Effector CD4-positive, alpha-beta T cell (primary cell): ENCODE measurements around the gene NT5DC1.
"Not testable (repeated sequence)": the region's sequence is repeated elsewhere in the genome, so short reads cannot be mapped to it uniquely, and the experiment has no call there.

ENCODE experiments used
- DNase-seq: peaks from one replicate; pipeline ENCODE4 v3.0.0-alpha.2; 2020

NT5DC1 gene

GRCh38 chr6:116090251-116090650 lies 10.4 kb upstream of the NT5DC1 start:
- DNase-seq: no peak

DNA sequence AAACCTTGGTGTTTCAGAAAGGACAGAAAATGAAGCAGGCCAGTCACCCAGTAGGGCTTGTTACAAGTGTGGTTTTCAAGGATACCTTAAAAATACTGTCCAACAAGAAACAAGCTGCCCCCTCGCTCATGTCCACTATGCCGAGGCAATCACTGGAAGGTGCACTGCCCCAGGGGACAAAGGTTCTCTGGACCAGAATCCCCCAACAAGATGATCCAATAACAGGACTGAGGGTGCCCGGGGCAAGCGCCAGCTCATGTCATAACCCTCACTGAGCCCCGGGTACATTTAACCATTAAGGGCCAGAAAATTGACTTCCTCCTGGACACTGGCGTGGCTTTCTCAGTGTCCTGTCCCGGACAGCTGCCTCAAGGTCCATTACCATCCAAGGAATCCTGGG lies 6.6 kb upstream of the NT5DC1 start:
- no peak for DNase-seq

- not testable (repeated sequence) for DNase-seq
Measured at GRCh38 chr6:116096048-116096759, 4.4 kb upstream of the NT5DC1 start.

- DNase-seq: no peak
Measured at GRCh38 chr6:116096979-116097816, 3.5 kb upstream of the NT5DC1 start.

DNA sequence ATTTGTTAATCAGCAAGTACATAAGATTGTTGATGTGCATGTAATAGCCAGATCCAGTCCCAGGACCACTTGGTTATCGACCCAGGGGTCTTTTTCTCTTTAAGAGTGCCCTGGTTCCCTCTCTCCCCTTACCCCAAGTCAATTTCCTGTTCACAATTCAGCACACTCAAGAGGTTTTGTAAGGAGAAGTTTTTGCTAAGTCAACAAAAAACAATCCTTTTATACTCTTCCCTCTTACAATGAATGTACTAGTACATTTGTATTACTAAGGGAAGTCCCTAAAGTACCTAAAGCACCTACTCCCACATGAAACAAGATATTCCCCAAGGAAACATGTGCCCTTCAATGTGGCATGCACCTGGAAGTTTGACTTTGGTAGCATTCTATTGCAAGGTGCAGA lies 1.6 kb upstream of the NT5DC1 start:
- no peak for DNase-seq

GRCh38 chr6:116101302-116101718 lies 657 bp downstream of the NT5DC1 start:
- DNase-seq: no peak

- no peak for DNase-seq
Measured at GRCh38 chr6:116101790-116102189, 1.1 kb downstream of the NT5DC1 start.

- DNase-seq: no peak
Measured at GRCh38 chr6:116102873-116103272, 2.2 kb downstream of the NT5DC1 start.

GRCh38 chr6:116104636-116105035 lies 4.0 kb downstream of the NT5DC1 start:
- DNase-seq: no peak

GRCh38 chr6:116105247-116105646 lies 4.6 kb downstream of the NT5DC1 start:
- no peak for DNase-seq

DNA sequence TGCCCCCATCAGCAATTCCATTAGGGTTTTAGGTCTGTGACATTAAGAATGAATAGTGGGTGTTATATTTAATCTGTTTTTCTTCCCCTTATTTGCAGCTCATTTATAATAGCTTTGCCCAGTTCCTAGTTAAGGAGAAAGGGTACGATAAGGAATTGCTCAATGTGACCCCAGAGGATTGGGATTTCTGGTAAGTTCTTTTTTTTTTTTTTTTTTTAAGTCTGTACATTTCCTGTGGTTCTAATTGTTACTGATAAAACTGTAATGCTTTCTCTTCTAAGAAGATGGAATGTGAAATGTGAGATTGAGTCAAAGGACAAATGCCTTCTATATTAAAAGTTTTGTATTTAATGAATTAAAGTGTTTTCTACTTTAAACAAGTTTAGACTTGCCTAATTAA lies 5.5 kb downstream of the NT5DC1 start:
- no peak for DNase-seq

GRCh38 chr6:116108836-116109235 lies 8.2 kb downstream of the NT5DC1 start:
- DNase-seq: no peak

GRCh38 chr6:116111552-116112528 lies 11.2 kb downstream of the NT5DC1 start:
- DNase-seq: no peak

DNA sequence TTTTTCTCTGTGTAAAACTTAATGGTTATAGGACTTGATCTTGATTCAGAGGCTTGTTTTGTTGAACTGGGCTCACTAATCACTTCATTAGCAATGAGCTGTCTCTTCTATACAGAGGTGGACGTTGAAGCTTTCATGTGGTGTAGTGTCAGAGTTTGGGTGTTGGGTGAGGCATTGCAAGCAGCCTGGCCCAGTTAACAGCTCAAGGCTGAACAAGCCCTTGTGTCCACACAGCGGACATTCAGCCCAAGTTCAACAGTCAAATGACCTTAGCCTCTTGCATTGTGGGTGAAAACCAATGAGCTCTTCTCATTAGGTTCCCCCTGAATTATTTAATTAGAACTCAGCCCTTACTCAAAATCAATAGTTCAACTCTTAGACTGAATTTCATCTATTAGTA lies 12.7 kb downstream of the NT5DC1 start:
- DNase-seq: no peak

- DNase-seq: no peak
Measured at GRCh38 chr6:116115781-116116180, 15.1 kb downstream of the NT5DC1 start.

DNA sequence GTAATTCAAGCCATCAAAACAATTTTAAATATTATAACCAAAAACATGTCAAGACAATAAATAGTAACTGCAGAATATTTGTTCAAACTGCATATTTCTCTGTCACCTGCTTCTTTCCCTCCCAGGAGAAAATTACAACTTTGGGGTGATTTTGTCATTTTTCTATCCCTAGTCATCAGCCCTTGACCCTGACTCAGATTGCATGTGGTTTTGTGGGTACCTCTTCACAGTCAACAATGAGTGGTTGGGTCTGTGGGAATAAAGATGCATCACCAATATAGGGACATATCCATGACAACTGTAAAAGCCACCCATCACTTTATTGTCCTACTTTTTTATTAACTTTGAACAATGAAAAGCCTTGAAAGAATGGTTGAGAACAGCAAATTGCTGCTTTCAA lies 18.0 kb downstream of the NT5DC1 start:
- no peak for DNase-seq

GRCh38 chr6:116120430-116120829 lies 19.8 kb downstream of the NT5DC1 start:
- DNase-seq: no peak

DNA sequence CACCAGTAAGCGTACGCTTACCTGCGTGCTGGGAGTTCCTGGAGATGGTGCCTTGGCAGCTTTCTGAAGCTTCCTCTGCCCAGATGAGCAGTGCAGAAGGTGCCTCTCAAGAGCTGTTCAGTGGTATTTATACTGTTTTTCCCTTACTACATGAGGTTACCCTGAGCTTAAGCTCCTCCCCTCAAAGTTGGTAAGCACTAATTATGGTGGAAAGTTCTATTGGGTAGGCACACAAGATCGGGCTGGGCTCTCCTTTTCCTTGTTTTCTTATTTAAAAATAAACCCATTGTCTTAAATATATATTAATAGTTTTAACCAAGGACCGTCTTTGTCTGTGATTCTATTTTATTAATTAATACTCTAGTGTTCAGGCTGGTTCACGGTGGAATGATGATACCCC lies 25.4 kb downstream of the NT5DC1 start, which contains the start of gene COL10A1:
TSS of gene COL10A1 (minus strand) at position 101 of the 400 bp plus-strand sequence. CDS start 640 bp downstream, outside the sequence.
- DNase-seq: no peak

GRCh38 chr6:116127771-116128493 lies 27.3 kb downstream of the NT5DC1 start:
- no peak for DNase-seq

DNA sequence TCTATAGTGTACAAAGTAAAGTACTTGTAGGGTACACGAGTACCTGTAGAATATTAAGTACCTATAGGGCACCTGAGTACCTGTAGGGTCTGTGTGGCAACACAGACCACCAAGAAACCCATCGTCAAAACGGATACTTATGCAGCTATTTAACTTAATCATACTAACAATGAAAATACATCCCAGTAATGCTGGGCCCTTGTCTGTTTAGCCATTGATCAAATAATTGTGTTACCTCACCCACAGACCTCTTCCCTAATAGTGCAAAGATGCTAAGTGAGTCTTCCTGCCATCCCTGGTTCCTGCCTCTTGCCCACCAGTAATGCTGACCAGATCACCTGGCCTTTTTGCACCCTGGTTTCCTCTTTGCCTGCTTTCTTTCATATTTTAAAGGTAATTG lies 32.8 kb downstream of the NT5DC1 start:
- no peak for DNase-seq

GRCh38 chr6:116136373-116136772 lies 35.7 kb downstream of the NT5DC1 start:
- no peak for DNase-seq

DNA sequence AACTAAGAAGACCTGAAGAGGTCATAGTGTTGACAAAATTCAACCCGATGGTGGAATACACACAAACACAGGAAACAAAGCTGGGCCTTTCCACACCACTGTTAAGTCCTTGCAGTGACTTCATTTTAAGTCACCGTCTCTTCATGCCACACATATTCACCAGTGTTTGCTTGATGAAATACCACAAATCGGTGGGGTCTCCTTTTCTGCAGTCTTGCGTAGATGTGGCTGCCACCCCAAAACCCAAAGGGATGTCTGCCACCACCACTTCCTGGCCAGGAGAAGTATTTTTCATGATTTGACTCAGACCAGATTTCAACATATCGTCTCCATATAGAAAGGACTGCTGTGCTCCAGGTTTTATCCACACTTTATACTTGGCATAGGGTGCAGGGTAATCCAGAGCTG lies 36.3 kb downstream of the NT5DC1 start:
- no peak for DNase-seq
